Activated T-cell treated with anti-CD3 and anti-CD28 coated beads for 4 hours (primary cell): Measurements from ENCODE around the gene LIG3.
"Not testable (repeated sequence)": the region's sequence is repeated elsewhere in the genome, so short reads cannot be mapped to it uniquely, and the experiment has no call there.

Experiments used
- DNase-seq: peaks from one replicate; pipeline ENCODE4 v3.0.0-alpha.2; 2020

Gene LIG3

GRCh38 chr17:35000965-35001364, 20.7 kb downstream of the LIG3 start:
- DNase-seq: not testable (repeated sequence)

- DNase-seq: no peak
These were observed 21.2 kb downstream of the LIG3 start for GRCh38 chr17:35001549-35001948.

GRCh38 chr17:35002876-35003551, 22.7 kb downstream of the LIG3 start:
- DNase-seq: no peak

GRCh38 chr17:35003778-35004177, 23.5 kb downstream of the LIG3 start:
- no peak for DNase-seq

GRCh38 chr17:35006345-35006744, 26.0 kb downstream of the LIG3 start:
- no peak for DNase-seq

GRCh38 chr17:35006961-35007360, 26.6 kb downstream of the LIG3 start:
- no peak for DNase-seq

GRCh38 chr17:35010093-35010492, 29.8 kb downstream of the LIG3 start:
- no peak for DNase-seq

- no peak for DNase-seq
These were observed 31.4 kb downstream of the LIG3 start for GRCh38 chr17:35011671-35012216.

- no peak for DNase-seq
These were observed 36.1 kb downstream of the LIG3 start for GRCh38 chr17:35016369-35016768.

- no peak for DNase-seq
These were observed 36.7 kb downstream of the LIG3 start for GRCh38 chr17:35017021-35017420.

GRCh38 chr17:35018814-35019213, 38.5 kb downstream of the LIG3 start:
- no peak for DNase-seq

GRCh38 chr17:35019386-35020179, 39.3 kb downstream of the LIG3 start:
- no peak for DNase-seq

- no peak for DNase-seq
These were observed 41.4 kb downstream of the LIG3 start for GRCh38 chr17:35021520-35022380.

GRCh38 chr17:35022536-35023063, 42.3 kb downstream of the LIG3 start:
- DNase-seq: peak; percentile 50

- DNase-seq: no peak
These were observed 43.2 kb downstream of the LIG3 start for GRCh38 chr17:35023538-35023937.

GRCh38 chr17:35025541-35025940, 45.2 kb downstream of the LIG3 start:
- no peak for DNase-seq

GRCh38 chr17:35028097-35028496, 47.8 kb downstream of the LIG3 start:
- not testable (repeated sequence) for DNase-seq

GRCh38 chr17:35028531-35029262, 48.4 kb downstream of the LIG3 start:
- no peak for DNase-seq

GRCh38 chr17:35030780-35031179, 50.5 kb downstream of the LIG3 start:
- no peak for DNase-seq

GRCh38 chr17:35038453-35038852, 58.1 kb downstream of the LIG3 start:
- DNase-seq: no peak

GRCh38 chr17:35041390-35041789, 61.1 kb downstream of the LIG3 start:
- DNase-seq: no peak

- DNase-seq: no peak
These were observed 63.9 kb downstream of the LIG3 start for GRCh38 chr17:35044181-35044580.
